ENCODE data around the gene CCT5. TPM values are rescaled to one million over a fixed set of nuclear protein-coding genes. Genes with fewer than 3 reads are reported as not detected.

The CCT5 gene
- total and polyA plus RNA-seq, 10 of the 15 experiments (the other 5 are each of a cell fraction or from before 2014, with no cell fraction given) = 376 to 637 (median 543) TPM

- CTCF ChIA-PET = interaction anchor here (1.9 kb wide), 1 partner anchor 88 kb away, joined by 7 read pairs; no protein-coding TSS in a partner anchor
- in situ Hi-C loops (cut with MboI) (loop anchor here (5.0 kb wide), 1 partner anchor 141 kb away; no protein-coding TSS in a partner anchor), intact Hi-C loops (cut with micrococcal nuclease; ENCODE audit: unreplicated experiment) (no loop called here)
- TF ChIP-seq, protein P1, sequence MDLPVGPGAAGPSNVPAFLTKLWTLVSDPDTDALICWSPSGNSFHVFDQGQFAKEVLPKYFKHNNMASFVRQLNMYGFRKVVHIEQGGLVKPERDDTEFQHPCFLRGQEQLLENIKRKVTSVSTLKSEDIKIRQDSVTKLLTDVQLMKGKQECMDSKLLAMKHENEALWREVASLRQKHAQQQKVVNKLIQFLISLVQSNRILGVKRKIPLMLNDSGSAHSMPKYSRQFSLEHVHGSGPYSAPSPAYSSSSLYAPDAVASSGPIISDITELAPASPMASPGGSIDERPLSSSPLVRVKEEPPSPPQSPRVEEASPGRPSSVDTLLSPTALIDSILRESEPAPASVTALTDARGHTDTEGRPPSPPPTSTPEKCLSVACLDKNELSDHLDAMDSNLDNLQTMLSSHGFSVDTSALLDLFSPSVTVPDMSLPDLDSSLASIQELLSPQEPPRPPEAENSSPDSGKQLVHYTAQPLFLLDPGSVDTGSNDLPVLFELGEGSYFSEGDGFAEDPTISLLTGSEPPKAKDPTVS (IDR thresholded peaks at IDR 0.05; ENCODE audit: low read depth, low read length) = no peak
- TF ChIP-seq LARP7 (IDR thresholded peaks at IDR 0.05) (no peak), FOXK2 (IDR thresholded peaks at IDR 0.05) (no peak), SPI1 (IDR thresholded peaks at IDR 0.05; ENCODE audit: borderline replicate concordance, insufficient read depth, low read depth, low read length) (no peak), GATAD2B (conservative IDR thresholded peaks at IDR 0.05; ENCODE audit: low read depth) (no peak), SMAD1 (IDR thresholded peaks at IDR 0.05; ENCODE audit: low read depth, partially characterized antibody) (no peak), CHD4 (IDR thresholded peaks at IDR 0.05) (no peak), ZBTB11 (CRISPR knock-in tag; IDR thresholded peaks at IDR 0.05) (no peak), ESRRA (IDR thresholded peaks at IDR 0.05; ENCODE audit: low read length) (no peak)
- TF ChIP-seq, protein P2, sequence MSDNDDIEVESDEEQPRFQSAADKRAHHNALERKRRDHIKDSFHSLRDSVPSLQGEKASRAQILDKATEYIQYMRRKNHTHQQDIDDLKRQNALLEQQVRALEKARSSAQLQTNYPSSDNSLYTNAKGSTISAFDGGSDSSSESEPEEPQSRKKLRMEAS (IDR thresholded peaks at IDR 0.05; ENCODE audit: low read depth, low read length) = no peak
- no peak for DNase-seq (ENCODE audit: low read depth, low spot score)
- H3K4me3 ChIP-seq = no peak overlapping the region
- no peaks in the 10 kb centered on the region for H3K4me1 ChIP-seq (ENCODE audit: control insufficient read depth, insufficient read depth, low read length)
- no peak for ATAC-seq
- 61% methylated on average over 7 of the region's 7 CpGs for WGBS (ENCODE audit: insufficient coverage, insufficient replicate concordance, low lambda C conversion rate, missing lambda C conversion rate)
- no TSS peak for BruUV-seq (replicated peaks)
- POLR2A ChIA-PET = interaction anchor here (0.7 kb wide), 1 partner anchor 88 kb away, joined by 3 read pairs; no protein-coding TSS in a partner anchor
- no peaks in the 10 kb centered on the region for H4K20me1 ChIP-seq (ENCODE audit: control insufficient read depth, insufficient read depth)
- H2AFZ ChIP-seq (ENCODE audit: control insufficient read depth, low read depth, low read length) = no peak overlapping the region
- SMC1A ChIA-PET (ENCODE audit: uncharacterized antibody, unreplicated experiment) = interaction anchor here (1.3 kb wide), 1 partner anchor 323 kb away, joined by 3 read pairs; no protein-coding TSS in a partner anchor
- no peak for FAIRE-seq
- no peak overlapping the region for H3K27ac ChIP-seq (ENCODE audit: control insufficient read depth, insufficient read depth)
- RAD21 ChIA-PET (ENCODE audit: unreplicated experiment) = no interaction called here
- no peaks in the 10 kb centered on the region; a peak in 1 of 4 replicates for H3K27me3 ChIP-seq (replicated peaks in 1 of 2; ENCODE audit: control insufficient read depth in 2 of 2, insufficient read depth in 2 of 2, low read length in 1 of 2)
- no peak overlapping the region for H3K4me2 ChIP-seq (ENCODE audit: control insufficient read depth, insufficient read depth)
- H3K36me3 ChIP-seq (ENCODE audit: control insufficient read depth in 2 of 2, insufficient read depth in 2 of 2, low read length in 1 of 2) = no peaks in the 10 kb centered on the region
- no peaks in the 10 kb centered on the region for H3K79me2 ChIP-seq (ENCODE audit: control insufficient read depth, insufficient read depth, low read length)
- no peak overlapping the region for H3K9ac ChIP-seq (ENCODE audit: control insufficient read depth, insufficient read depth, low read length)
- no peaks in the 10 kb centered on the region for H3K9me3 ChIP-seq (replicated peaks; ENCODE audit: control insufficient read depth, insufficient read depth, low read length)
Observed at GRCh38 chr5:10276691-10277090, 26.6 kb downstream of the CCT5 start.

All from GM12878 (cell line).